ENCODE data around the gene MBOAT1.

The MBOAT1 gene

DNA sequence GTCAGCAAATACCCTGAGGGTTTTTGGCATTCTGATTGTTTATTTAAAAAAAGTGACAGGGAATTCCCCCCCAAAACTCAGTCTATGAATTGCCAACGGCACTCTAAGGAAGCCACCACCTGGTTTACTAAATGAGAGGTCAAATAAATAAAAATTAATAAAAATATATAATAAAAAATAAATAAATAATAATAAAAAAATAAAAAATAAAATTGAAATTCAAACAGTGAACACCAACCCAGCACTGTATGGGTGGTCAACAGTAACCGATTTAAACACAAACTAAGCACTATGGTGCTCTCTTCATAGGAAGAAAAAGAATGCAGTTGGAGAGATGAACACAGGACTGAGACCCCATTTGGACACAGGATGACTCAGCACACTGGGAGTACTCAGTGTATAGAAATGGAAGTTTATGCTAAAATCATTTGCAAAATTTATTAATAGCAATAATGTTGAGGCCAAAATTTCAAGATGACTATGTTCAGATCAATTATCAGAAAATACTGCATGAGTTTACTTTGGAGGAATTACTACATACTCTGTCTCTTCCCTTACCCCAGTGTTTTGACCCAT lies 98.5 kb downstream of the MBOAT1 start:
- TF ChIP-seq CTCF (IDR thresholded peaks at IDR 0.05; ENCODE audit: low read depth, low read length), result no peak
- H3K27me3 ChIP-seq (ENCODE audit: insufficient read depth, low read depth, severe bottlenecking), result no peaks in the 10 kb centered on the region
- H3K4me3 ChIP-seq (ENCODE audit: low read depth, low read length), result no peak overlapping the region
- no peaks in the 10 kb centered on the region for H3K9me3 ChIP-seq (ENCODE audit: severe bottlenecking)
- H3K36me3 ChIP-seq, result peaks cover 3% of the 10 kb centered on the region; the same call in 1 of the 2 replicates
- no peak for DNase-seq
- H3K27ac ChIP-seq, result no peak overlapping the region

DNA sequence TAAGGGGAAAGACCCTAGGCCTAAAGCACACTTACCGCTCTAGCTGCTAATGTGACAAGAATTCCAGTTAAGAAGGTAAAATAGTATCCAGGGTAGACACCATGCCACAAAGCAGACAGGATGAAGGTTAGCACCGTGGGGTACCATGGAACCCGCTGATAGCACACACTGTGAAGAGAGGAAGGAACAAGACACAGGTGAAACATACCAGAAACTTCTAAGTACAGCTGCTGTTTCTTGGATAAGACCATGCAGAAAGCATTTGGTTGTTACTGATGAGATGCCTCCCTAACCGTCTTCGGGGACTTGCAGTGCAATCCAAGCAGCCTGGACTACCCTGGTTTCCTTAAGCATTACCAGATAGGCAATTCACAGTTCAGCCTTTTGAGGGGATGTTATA lies 99.4 kb downstream of the MBOAT1 start:
- no peak for TF ChIP-seq CTCF (IDR thresholded peaks at IDR 0.05; ENCODE audit: low read depth, low read length)
- Histone ChIP-seq H3K9me3 (ENCODE audit: severe bottlenecking) (no peaks in the 10 kb centered on the region), H3K4me3 (ENCODE audit: low read depth, low read length) (no peak overlapping the region), H3K27ac (no peak overlapping the region), H3K36me3 (peaks cover 3% of the 10 kb centered on the region; the same call in 1 of the 2 replicates), H3K27me3 (ENCODE audit: insufficient read depth, low read depth, severe bottlenecking) (no peaks in the 10 kb centered on the region)
- no peak for DNase-seq

DNA sequence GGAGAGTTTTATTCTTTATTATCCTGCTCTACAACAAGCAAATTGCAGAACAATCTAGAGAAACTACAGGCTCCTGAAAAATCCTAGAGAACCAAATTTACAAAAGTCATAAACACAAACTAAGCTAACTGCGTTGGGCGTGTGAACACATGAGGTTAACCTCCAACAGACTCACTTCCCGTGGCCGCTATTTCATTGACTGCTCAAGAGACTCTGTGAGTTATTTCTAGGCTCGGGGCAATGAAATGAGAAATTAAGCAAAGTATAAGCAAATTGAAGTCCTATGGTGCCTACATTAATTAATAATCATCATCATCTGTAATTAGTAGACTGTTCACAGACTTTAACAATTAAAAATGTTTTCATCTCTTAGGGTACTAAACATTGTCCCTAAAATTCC lies 100.0 kb downstream of the MBOAT1 start:
- Histone ChIP-seq H3K9me3 (ENCODE audit: severe bottlenecking) (no peaks in the 10 kb centered on the region), H3K27ac (no peak overlapping the region), H3K4me3 (ENCODE audit: low read depth, low read length) (no peak overlapping the region), H3K36me3 (peaks cover 3% of the 10 kb centered on the region; the same call in 1 of the 2 replicates), H3K27me3 (ENCODE audit: insufficient read depth, low read depth, severe bottlenecking) (no peaks in the 10 kb centered on the region)
- no peak for DNase-seq
- TF ChIP-seq CTCF (IDR thresholded peaks at IDR 0.05; ENCODE audit: low read depth, low read length), result no peak

DNA sequence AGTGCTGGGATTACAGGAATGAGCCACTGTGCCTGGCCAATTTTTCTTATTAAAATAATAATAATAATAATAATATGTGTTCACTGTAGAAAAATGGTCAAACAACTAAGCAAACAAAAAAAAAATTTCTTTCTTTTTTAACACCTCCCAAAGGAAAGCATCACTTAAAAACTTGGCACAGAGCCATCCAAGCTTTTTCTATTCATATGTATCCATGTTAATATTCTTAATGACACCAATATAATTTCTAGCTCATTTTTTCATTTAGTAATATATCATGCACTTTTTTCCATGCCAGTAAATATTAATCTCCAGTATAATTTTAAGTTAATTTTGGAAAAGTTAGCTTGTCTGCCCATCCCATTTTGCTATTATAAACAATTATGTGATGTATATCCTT lies 101.8 kb downstream of the MBOAT1 start:
- no peak for TF ChIP-seq CTCF (IDR thresholded peaks at IDR 0.05; ENCODE audit: low read depth, low read length)
- peaks cover 3% of the 10 kb centered on the region; the same call in 1 of the 2 replicates for H3K36me3 ChIP-seq
- no peaks in the 10 kb centered on the region for H3K27me3 ChIP-seq (ENCODE audit: insufficient read depth, low read depth, severe bottlenecking)
- no peak overlapping the region for H3K27ac ChIP-seq
- no peak for DNase-seq
- H3K9me3 ChIP-seq (ENCODE audit: severe bottlenecking), result no peaks in the 10 kb centered on the region
- H3K4me3 ChIP-seq (ENCODE audit: low read depth, low read length), result no peak overlapping the region

- Histone ChIP-seq H3K4me3 (ENCODE audit: low read depth, low read length) (no peak overlapping the region), H3K36me3 (peaks cover 3% of the 10 kb centered on the region; the same call in 1 of the 2 replicates), H3K27me3 (ENCODE audit: insufficient read depth, low read depth, severe bottlenecking) (no peaks in the 10 kb centered on the region), H3K27ac (no peak overlapping the region), H3K9me3 (ENCODE audit: severe bottlenecking) (no peaks in the 10 kb centered on the region)
- no peak for DNase-seq
- TF ChIP-seq CTCF (IDR thresholded peaks at IDR 0.05; ENCODE audit: low read depth, low read length), result no peak
Observed at GRCh38 chr6:20109526-20109925, 102.7 kb downstream of the MBOAT1 start.

DNA sequence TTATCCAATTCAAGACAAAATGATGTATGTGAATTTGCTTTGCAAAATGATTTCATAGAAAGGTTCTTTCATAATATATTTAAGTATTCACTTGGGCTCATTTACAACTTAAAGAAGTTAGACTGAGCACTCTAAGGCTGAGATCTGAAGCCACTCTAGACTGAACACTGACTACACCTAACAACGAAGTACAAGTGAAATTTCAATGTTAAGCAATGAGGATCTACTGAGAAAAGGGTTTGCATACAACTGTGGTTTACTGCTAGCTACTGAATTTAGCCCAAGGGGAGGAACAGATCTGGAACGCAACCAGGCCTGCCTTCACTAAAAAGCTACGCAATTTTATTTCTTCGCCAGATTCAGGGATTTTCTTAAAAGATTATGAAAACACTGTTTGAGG lies 106.4 kb downstream of the MBOAT1 start:
- DNase-seq, result no peak
- no peaks in the 10 kb centered on the region for H3K9me3 ChIP-seq (ENCODE audit: severe bottlenecking)
- no peak overlapping the region for H3K27ac ChIP-seq
- no peak overlapping the region for H3K4me3 ChIP-seq (ENCODE audit: low read depth, low read length)
- TF ChIP-seq CTCF (IDR thresholded peaks at IDR 0.05; ENCODE audit: low read depth, low read length), result no peak
- peaks cover 6% of the 10 kb centered on the region; the same call in 1 of the 2 replicates for H3K36me3 ChIP-seq
- no peaks in the 10 kb centered on the region for H3K27me3 ChIP-seq (ENCODE audit: insufficient read depth, low read depth, severe bottlenecking)
